ENCODE measurements around the gene WFDC1.

WFDC1 gene

DNA sequence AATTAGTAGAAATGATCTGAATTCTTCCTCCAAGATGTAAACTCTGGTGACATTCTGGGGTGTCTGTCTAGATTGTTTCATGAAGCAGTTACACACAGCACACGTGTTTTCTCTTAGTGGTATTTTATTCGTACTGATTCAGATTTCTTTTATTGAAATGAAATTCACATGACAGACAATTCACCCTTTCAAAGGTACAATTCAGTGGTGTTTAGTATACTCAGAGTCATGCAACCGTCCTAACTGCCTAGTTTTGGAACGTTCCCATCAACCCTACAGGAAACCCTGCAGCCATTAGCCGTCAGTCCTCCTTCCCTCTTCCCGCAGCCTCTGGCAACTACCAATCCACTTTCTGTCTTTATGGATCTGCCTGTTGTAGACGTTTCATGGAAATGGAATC, 8.8 kb downstream of the WFDC1 start:
- DNase-seq = no peak

DNA sequence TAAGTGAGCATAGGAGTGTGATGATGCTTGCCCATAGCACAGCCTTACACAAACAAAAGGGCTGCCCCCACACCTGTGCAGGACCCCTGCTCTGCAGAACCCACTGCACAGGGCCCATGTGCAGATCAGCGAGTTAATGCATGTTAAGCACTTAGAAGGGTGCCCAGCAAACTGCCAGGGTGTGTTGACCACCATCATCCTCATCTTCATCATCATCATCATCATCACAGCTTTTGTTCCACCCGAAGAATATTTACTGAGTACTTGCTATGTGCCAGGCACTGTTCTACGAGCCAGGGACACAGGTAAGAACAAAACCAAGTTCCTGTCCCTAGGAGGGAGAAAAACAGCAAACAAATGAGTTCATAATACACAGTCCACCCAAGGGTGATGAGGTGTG, 11.9 kb downstream of the WFDC1 start:
- no peak for DNase-seq

DNA sequence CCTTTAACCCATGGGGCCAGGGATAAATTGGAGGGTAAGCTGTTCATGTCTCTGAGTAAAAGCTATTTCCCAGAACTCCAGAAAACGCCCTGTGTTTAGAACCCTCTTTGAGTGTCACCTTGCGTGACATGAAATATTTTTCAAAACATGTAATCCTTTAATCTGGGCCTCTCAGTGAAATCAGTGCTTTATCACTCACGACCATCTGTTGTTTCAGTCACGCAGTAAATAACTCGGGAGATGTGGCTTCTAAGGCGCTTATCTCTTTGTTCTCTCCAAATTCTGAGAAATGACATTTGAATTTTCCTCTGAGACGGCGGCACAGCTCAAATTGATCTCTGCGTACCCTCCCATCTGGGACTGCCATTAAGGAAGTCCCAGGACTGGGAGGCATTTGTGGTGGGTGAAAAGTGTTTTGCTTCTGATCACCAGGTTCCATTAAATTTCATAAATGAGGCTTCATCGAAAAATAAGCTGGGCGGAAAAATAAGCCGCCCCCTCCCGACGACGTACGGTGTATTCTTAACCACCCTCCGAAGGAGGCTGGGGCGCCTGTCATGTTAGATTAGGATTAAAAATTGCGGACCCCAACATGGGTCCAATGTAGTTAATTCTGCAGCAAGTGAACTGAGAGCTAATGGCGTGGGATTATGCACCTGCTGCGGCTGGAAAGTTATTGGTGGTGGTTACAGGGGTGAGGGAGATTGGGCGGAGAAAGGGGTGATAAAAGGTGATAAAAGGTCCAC, 12.7 kb downstream of the WFDC1 start:
- DNase-seq = no peak

- no peak for DNase-seq
Observed at GRCh38 chr16:84308120-84308519, 13.4 kb downstream of the WFDC1 start.

- DNase-seq = no peak
Observed at GRCh38 chr16:84310642-84311041, 16.0 kb downstream of the WFDC1 start.

- no peak for DNase-seq
Observed at GRCh38 chr16:84312783-84313382, 18.2 kb downstream of the WFDC1 start.

GRCh38 chr16:84313921-84314320, 19.2 kb downstream of the WFDC1 start:
- no peak for DNase-seq

GRCh38 chr16:84314373-84314772, 19.7 kb downstream of the WFDC1 start:
- DNase-seq = no peak

GRCh38 chr16:84314814-84315213, 20.1 kb downstream of the WFDC1 start:
- DNase-seq = no peak

- no peak for DNase-seq
Observed at GRCh38 chr16:84315422-84315821, 20.7 kb downstream of the WFDC1 start.

- no peak for DNase-seq
Observed at GRCh38 chr16:84318091-84318975, 23.7 kb downstream of the WFDC1 start.

GRCh38 chr16:84319146-84319760, 24.6 kb downstream of the WFDC1 start:
- no peak for DNase-seq

DNA sequence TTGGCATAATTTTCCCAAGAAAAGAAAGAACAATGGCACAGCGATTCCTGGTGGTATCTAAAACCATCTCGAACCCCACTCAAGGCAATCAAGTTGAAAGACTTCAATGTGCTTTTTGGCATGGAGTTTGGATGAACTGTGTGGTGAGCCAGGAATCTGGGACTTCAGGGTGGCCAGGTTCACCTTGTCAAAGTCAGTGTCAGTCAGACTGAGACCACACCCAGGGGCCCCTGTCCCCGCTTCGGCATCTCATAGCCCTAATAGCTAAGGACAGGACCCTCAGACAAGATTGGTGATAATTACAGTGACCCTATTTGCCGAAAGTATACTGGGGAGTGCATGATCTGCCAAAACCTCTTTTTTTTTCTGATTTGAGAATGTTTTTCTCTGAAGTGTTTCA, 25.8 kb downstream of the WFDC1 start:
- DNase-seq = no peak

DNA sequence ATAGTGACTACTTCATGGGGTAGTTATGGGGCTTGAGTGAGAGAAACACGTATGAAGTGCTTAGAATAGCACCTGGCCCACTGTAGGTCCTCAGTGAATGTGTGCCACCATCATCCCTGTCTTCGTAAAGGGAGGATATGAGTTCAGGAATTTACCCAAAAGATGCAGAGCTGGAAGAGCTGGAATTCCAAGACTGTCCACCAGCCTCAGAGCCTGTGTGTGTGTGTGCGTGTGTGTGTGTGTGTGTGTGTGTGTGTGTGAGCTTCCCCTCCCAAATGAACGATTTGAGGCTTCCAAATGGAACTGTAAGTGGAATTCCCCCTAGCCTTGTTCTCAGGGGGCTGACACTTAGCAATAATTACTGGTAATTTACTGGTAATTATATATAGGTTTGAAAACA, 27.3 kb downstream of the WFDC1 start:
- no peak for DNase-seq

GRCh38 chr16:84322749-84323148, 28.1 kb downstream of the WFDC1 start:
- DNase-seq = no peak

DNA sequence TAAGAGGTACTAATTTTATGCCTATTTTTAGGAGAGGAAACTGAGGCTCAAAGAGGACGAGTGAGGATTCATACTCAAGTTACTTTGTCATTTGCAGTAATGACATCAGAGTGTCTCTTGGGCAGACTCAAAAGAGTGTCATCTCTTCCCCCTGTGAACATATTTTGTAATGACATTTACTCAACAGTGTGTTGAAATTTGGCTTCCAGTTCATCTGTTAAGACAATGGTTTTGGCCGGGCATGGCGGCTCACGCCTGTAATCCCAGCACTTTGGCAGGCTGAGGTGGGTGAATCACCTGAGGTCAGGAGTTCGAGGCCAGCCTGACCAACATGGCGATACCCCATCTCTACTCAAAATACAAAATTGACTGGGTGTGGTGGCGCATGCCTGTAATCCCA, 28.9 kb downstream of the WFDC1 start:
- DNase-seq = no peak

GRCh38 chr16:84324434-84325262, 30.0 kb downstream of the WFDC1 start:
- DNase-seq = no peak

DNA sequence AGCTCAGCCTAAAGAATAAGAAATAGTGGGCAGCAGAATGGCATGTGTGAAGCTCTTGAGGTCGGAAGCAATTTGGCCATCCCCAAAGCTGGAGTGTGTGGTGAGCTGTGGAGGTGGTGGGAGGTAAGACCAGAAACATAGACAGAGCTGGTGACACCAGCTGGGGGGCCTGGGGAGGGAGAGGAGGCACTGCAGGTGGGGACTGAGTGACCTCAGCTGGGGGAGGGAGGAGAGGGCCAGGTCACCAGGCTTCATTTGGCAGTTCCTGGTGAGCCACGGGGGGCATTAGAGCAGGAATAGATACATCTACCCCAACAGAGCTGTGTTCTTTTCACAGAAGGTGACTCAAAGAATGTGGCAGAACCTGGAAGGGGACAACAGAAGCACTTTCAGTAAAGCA, 31.9 kb downstream of the WFDC1 start:
- DNase-seq = no peak

DNA sequence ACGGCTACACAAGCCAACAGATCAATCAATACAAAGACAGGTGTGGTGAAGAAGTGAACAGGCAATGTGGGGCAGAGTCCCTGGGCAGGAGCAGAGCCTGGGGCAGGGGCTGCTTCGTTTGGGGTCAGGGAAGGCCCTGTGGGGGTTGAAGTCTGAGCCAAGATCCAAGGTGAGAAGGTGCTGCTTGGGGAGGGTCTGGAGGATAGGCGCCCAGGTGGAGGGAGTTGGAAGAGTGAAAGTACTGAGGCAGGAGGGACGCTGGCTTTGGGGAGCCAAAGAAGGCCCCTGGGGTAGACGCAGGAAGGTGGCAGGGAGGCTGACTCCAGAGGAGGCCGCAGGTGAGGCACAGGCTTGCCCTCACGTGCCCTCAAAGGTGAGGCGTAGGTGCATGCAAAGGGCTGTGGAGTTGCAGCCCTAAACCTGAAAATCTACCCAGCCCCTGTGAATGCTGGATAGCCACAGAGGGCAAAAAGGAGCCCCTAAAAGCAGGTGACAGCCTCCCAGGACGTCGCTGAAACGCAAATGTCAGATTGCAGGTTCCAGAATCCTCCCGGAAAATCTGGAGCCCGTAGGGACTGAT, 33.3 kb downstream of the WFDC1 start:
- DNase-seq = no peak

GRCh38 chr16:84329016-84329415, 34.3 kb downstream of the WFDC1 start:
- no peak for DNase-seq

- DNase-seq = no peak
Observed at GRCh38 chr16:84329843-84330684, 35.4 kb downstream of the WFDC1 start.
